A673 (cell line): ENCODE measurements around the gene ADARB2. TPM values are rescaled to one million over a fixed set of nuclear protein-coding genes. Genes with fewer than 3 reads are reported as not detected.

Source experiments
- BruUV-seq: library from RNA; stranded (reverse); fragments of 400-500 nt; replicated peaks from 2 replicates; lab custom pipeline; 2021; lab: Mats Ljungman, UMichigan
- CTCF ChIA-PET: fragments of 300-600 bp; sonication (Branson Sonifier 250); formaldehyde crosslinking; loops from one replicate; lab custom pipeline; 2022; ENCODE audit warnings: antibody characterized with exemption; lab: Charles Lee
- POLR2A ChIA-PET: fragments of 300-600 bp; sonication (Branson Sonifier 250); formaldehyde crosslinking; loops from one replicate; lab custom pipeline; 2022; ENCODE audit warnings: antibody characterized with exemption; ENCODE audit not compliant: low non-redundant PET; lab: Charles Lee
- DNase-seq: peaks from one replicate; pipeline ENCODE4 v3.0.0-alpha.2; 2015; ENCODE audit warnings: low spot score
- H3K27ac ChIP-seq: fragments of 200-600 bp; sonication (generic); 2 replicates; pipeline ENCODE4 v1.5.1; 2016; ENCODE audit warnings: mixed run types, low read depth, mild to moderate bottlenecking, mixed read lengths, antibody characterized with exemption, low read length; ENCODE audit not compliant: poor library complexity, severe bottlenecking
- H3K27me3 ChIP-seq: fragments of 200-600 bp; sonication (generic); replicated peaks from 2 replicates; pipeline ENCODE4 v1.6.1; 2017; ENCODE audit warnings: mixed run types, low read depth, mild to moderate bottlenecking, mixed read lengths, antibody characterized with exemption, low read length; ENCODE audit not compliant: insufficient read depth, poor library complexity
- H3K36me3 ChIP-seq: fragments of 200-600 bp; sonication (generic); 2 replicates; pipeline ENCODE4 v1.6.1; 2016; ENCODE audit warnings: mixed run types, mild to moderate bottlenecking, mixed read lengths, antibody characterized with exemption, low read length; ENCODE audit not compliant: insufficient read depth, poor library complexity, severe bottlenecking
- H3K4me1 ChIP-seq: fragments of 200-600 bp; sonication (generic); 2 replicates; pipeline ENCODE4 v1.6.1; 2017; ENCODE audit warnings: mixed run types, mild to moderate bottlenecking, mixed read lengths, antibody characterized with exemption, low read length; ENCODE audit not compliant: insufficient read depth, poor library complexity, severe bottlenecking
- H3K4me3 ChIP-seq: fragments of 200-600 bp; sonication (generic); 2 replicates; pipeline ENCODE4 v1.5.1; 2016; ENCODE audit warnings: low read depth, mixed run types, mild to moderate bottlenecking, mixed read lengths, low read length; ENCODE audit not compliant: poor library complexity, severe bottlenecking
- H3K9me3 ChIP-seq: fragments of 200-600 bp; sonication (generic); 2 replicates; pipeline ENCODE4 v1.6.1; 2016; ENCODE audit warnings: mixed run types, low read depth, mild to moderate bottlenecking, mixed read lengths, antibody characterized with exemption, low read length; ENCODE audit not compliant: poor library complexity, severe bottlenecking
- EZH2 ChIP-seq: fragments of 200-600 bp; sonication (generic); IDR thresholded peaks from 2 replicates; pipeline ENCODE4 v1.6.1; 2017; ENCODE audit warnings: borderline replicate concordance, low read depth, mild to moderate bottlenecking, mixed read lengths, antibody characterized with exemption, low read length; ENCODE audit not compliant: poor library complexity, severe bottlenecking
- intact Hi-C: fragments of 100-400 bp; cut with micrococcal nuclease; formaldehyde crosslinking; loops from one replicate; pipeline ENCODE4 v1.10.0; 2022; ENCODE audit not compliant: unreplicated experiment
- total RNA-seq: library from RNA; stranded (reverse); gene quantifications from 2 replicates; pipeline ENCODE4 v1.2.3, GENCODE V29; 2021
- TF ChIP-seq, protein P1 (sequence below): fragments of 300-800, 200-600 bp; sonication (generic); conservative IDR thresholded peaks from 2 replicates; pipeline ENCODE4 v1.5.1; 2017; ENCODE audit warnings: low read depth, mild to moderate bottlenecking, antibody characterized with exemption, low read length, moderate library complexity, mixed read lengths

ADARB2 gene
- total RNA-seq, 1 experiment from 2014 or later: not detected

DNA sequence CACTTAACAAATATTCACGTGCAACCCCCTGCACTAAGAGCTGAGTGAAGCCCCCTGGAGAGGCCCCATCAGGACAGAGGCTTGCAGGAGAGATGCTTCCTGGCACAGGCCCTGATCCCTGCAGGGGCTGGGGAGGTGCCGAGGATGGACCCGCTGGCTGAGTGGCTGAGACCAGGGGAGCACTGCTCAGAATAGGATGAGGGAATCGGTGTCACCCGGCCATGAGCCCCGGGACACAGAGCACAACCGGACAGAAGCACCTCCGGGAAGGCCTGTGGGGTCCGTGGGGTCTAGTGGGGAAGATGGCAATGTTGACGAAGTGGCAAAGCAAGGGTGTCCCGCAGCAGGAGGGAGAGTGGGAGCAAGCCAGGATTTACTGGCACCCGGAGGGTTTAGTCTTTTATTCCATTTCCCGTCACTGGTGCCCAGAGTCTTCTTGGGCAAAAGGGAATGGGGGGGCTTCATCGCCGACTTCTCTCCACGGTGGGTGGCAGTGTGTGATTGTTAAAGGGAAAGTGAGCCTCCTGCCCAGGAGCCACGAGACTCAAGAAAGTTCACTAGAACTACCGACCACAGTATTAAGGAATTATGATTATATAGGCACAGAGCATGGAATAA is 140.7 kb downstream of the ADARB2 start:
- H3K9me3 ChIP-seq: no peaks in the 10 kb centered on the region
- CTCF ChIA-PET: no interaction called here
- BruUV-seq: no TSS peak

DNA sequence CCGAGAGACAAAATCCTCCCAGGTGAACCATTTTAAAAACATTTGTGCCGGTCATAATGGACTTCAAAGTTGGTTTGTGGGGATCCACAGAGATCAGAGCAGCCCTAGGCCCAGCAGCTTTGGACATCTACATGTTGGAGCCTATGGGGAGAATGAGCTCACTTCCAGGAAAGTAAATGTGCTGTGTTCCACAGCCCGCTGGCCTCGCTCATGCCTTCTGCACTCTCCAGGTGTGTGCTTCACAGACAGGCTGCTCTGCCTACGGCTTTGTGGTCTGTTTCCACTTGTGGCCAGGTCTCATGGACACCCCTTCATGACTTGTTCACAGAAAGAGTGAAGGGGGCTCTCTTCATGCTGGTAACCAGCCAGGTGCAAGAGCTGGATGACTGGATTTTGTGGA is 141.6 kb downstream of the ADARB2 start:
- Histone ChIP-seq H3K36me3 (no peaks in the 10 kb centered on the region), H3K27me3 (peaks cover 66% of the 10 kb centered on the region), H3K4me3 (no peak overlapping the region), H3K9me3 (no peaks in the 10 kb centered on the region), H3K4me1 (no peaks in the 10 kb centered on the region), H3K27ac (no peak overlapping the region)
- ChIA-PET CTCF (no interaction called here), POLR2A (no interaction called here)
- TF ChIP-seq EZH2: no peak
- TF ChIP-seq, protein P1, sequence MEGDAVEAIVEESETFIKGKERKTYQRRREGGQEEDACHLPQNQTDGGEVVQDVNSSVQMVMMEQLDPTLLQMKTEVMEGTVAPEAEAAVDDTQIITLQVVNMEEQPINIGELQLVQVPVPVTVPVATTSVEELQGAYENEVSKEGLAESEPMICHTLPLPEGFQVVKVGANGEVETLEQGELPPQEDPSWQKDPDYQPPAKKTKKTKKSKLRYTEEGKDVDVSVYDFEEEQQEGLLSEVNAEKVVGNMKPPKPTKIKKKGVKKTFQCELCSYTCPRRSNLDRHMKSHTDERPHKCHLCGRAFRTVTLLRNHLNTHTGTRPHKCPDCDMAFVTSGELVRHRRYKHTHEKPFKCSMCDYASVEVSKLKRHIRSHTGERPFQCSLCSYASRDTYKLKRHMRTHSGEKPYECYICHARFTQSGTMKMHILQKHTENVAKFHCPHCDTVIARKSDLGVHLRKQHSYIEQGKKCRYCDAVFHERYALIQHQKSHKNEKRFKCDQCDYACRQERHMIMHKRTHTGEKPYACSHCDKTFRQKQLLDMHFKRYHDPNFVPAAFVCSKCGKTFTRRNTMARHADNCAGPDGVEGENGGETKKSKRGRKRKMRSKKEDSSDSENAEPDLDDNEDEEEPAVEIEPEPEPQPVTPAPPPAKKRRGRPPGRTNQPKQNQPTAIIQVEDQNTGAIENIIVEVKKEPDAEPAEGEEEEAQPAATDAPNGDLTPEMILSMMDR: no peak
- BruUV-seq: no TSS peak
- intact Hi-C loops: no loop called here
- no peak for DNase-seq

More for the DNA sequence above, 140.7 kb downstream of the ADARB2 start:
- intact Hi-C loops: no loop called here
- H3K27ac ChIP-seq: no peak overlapping the region
- POLR2A ChIA-PET: no interaction called here
- no peaks in the 10 kb centered on the region for H3K4me1 ChIP-seq
- no peaks in the 10 kb centered on the region for H3K36me3 ChIP-seq
- DNase-seq: no peak
- peaks cover 68% of the 10 kb centered on the region for H3K27me3 ChIP-seq
- no peak overlapping the region for H3K4me3 ChIP-seq
- no peak for TF ChIP-seq EZH2
- TF ChIP-seq, protein P1: no peak

DNA sequence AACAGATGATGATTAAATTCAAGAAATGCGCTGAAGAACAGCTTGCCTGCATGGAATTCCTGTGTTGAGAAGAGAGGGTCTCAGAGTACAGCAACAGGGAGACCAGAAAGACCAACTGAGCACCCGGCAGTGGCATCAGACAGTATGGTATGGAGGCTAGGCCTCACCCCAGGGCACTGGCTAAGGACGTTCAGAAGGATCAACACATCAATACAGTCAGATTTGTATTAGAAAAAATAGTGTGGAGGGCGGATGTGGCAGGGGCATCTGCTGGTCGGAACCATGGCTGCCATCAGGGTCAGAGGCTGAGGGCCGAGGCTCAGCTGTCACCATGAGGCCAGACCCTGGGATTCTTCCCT is 142.1 kb downstream of the ADARB2 start:
- Histone ChIP-seq H3K27ac (no peak overlapping the region), H3K36me3 (no peaks in the 10 kb centered on the region), H3K27me3 (peaks cover 67% of the 10 kb centered on the region), H3K9me3 (no peaks in the 10 kb centered on the region), H3K4me1 (no peaks in the 10 kb centered on the region), H3K4me3 (no peak overlapping the region)
- CTCF ChIA-PET: no interaction called here
- DNase-seq: no peak
- TF ChIP-seq EZH2: no peak
- TF ChIP-seq, protein P1: no peak
- intact Hi-C loops: no loop called here
- POLR2A ChIA-PET: no interaction called here
- BruUV-seq: no TSS peak
